GM19035 (cell line): Measurements from ENCODE around the gene ARMC9.

Source experiments
- ATAC-seq: cut with Tn5 transposase; IDR thresholded peaks from one replicate; pipeline ENCODE4 v1.9.1; 2021; ENCODE audit not compliant: unreplicated experiment

Gene ARMC9

GRCh38 chr2:231411831-231412617 lies 213.6 kb downstream of the ARMC9 start:
- ATAC-seq = peak; percentile 89

GRCh38 chr2:231412618-231412963 lies 214.2 kb downstream of the ARMC9 start:
- no peak for ATAC-seq

- ATAC-seq = no peak
These were observed 215.0 kb downstream of the ARMC9 start for GRCh38 chr2:231413456-231413855.

- no peak for ATAC-seq
These were observed 215.6 kb downstream of the ARMC9 start for GRCh38 chr2:231413921-231414476.

DNA sequence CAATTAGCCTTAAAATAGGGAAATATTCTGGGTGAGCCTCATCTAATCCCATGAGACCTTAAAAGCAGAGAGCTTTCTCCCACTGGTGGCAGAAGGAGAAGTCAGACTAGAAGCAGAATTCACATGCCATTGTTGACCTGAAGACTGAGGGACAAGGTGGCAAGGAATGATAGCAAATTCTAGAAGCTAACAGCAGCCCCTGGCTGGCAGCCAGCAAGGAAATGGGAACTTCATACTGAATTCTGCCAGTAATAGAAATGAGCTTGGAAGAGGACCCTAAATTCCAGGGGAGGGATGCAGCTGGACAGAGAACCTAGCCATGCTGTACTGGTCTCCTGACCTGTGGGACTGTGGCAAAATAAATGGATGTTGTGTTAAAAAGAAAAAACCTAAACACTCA lies 216.6 kb downstream of the ARMC9 start:
- ATAC-seq = no peak

DNA sequence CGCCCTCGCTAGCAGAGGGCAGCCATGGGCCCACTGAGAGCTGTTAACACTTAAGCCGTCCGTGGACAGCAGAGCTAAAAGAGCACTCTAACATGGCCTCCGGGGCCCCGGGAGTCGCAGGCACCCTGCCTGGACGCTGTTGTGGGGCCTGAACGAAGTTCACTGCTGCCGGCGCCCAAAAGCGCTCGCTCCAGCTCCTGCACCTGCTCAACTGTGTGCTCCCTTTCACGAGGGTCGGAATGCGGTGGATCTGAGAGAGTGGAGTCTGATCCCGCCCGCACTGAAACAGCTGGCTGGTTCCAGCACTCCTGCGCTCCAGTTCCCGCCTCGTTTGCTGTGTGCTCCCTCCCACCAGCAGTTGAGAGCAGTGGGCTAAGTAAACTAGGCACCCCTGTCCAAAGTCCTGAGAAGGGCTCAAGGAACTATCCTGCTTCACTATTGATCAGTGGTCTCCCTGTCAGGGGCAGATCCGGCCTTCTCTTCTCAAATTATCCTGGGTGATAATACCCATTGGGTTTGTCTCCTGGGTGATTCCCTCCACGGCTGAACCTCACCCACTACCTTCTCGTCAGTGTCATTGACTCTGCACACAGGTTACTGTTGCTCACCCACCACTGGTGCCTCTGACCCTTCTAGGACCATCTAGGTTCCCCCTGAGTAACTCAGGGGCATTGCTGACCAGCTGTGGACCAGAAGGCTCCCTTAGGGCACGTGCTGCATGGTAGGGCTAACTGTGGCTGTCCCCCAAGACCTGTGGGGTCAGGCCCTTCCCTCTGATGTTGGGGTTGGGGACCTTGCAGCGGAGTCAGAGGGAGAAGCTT lies 220.6 kb downstream of the ARMC9 start:
- ATAC-seq = no peak

DNA sequence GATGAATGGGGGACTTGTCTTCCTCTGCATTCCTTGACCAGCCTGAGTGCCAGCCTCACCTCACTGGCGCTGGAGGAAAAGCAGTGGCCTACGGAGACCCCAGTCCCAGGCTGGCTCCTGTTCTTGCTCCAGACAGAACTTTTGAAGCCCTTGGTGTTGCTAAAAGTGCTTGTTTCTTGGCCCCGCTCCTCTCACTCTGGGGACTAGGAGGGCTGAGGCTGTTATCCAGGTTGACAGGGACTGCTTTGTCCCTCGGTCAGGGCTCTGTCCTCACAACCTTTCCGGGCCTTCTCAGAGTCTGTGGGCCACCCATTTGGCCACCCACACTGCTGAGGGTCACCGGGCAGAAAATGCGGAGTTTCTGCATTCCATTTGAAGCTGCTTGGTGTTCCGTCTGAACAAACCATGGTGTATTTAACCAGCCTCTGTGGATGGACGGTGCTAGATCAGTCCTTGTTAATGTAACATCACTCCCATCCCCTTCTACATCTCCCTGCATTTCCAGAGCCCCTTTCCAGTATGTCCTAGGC lies 222.7 kb downstream of the ARMC9 start:
- ATAC-seq = no peak

- ATAC-seq = no peak
These were observed 223.6 kb downstream of the ARMC9 start for GRCh38 chr2:231422056-231422455.

- no peak for ATAC-seq
These were observed 224.7 kb downstream of the ARMC9 start for GRCh38 chr2:231423176-231423575.
